WI38 (cell line): Measurements from ENCODE around the gene PVALB.

Experiments
- H3K4me3 ChIP-seq: 2 replicates; pipeline ENCODE4 v1.5.1; 2011; ENCODE audit warnings: low read depth, mild to moderate bottlenecking, control low read depth, low read length
- TF ChIP-seq, protein P1 (sequence below): IDR thresholded peaks from 2 replicates; pipeline ENCODE4 v1.5.1; 2012; ENCODE audit warnings: low read depth, mild to moderate bottlenecking, control low read depth, low read length

PVALB gene

DNA sequence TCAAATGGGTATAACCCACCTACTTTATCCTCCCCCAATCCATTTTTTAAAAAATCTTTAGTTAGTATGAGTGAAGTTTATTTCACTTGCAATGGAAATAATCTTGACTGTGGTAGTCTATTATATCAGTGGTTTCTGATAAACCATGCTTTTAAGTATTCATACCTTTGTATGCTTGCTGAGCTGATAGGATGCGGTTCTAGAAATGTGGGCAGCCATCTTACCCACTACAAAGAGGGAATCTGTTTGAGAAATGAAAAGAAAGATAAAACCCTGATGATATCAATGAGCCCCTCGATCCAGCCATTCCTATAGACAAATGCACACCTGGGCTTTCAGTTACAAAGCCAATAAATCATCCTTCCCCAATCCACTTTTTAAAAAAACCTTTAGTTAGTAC is 13.8 kb upstream of the PVALB start:
- no peak overlapping the region for H3K4me3 ChIP-seq
- TF ChIP-seq, protein P1, sequence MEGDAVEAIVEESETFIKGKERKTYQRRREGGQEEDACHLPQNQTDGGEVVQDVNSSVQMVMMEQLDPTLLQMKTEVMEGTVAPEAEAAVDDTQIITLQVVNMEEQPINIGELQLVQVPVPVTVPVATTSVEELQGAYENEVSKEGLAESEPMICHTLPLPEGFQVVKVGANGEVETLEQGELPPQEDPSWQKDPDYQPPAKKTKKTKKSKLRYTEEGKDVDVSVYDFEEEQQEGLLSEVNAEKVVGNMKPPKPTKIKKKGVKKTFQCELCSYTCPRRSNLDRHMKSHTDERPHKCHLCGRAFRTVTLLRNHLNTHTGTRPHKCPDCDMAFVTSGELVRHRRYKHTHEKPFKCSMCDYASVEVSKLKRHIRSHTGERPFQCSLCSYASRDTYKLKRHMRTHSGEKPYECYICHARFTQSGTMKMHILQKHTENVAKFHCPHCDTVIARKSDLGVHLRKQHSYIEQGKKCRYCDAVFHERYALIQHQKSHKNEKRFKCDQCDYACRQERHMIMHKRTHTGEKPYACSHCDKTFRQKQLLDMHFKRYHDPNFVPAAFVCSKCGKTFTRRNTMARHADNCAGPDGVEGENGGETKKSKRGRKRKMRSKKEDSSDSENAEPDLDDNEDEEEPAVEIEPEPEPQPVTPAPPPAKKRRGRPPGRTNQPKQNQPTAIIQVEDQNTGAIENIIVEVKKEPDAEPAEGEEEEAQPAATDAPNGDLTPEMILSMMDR = no peak

DNA sequence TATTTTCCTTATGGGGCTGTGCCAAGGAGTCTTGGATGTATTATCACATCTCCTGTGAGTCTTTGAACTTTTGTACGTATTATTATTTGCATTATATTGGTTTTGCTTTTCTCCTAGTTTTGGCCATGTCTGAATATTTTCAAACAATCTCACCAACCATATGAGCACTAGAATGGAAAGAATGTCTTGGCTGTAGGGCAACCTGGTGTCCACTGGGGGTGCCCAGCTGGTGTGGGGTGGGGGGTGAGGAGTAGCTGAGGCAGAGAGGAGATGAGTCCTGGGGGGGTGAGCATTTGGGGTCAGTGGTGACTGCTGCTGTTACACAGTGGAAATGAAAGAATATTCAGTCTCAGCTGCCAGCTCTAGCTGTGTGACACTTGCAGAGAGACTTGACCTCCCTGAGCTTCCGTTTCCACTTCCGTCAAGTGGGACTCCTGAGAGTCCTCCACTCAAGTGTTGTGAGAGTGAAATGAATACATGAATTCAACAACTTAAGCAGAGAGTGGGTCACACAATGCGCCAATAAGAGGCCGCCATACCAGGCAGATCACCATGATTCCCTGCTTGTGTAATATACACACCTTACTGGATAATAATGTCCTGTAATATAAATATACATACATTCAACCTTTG is 12.7 kb upstream of the PVALB start:
- TF ChIP-seq, protein P1 = no peak

GRCh38 chr22:36828815-36829214 is 12.0 kb upstream of the PVALB start:
- TF ChIP-seq, protein P1 = no peak
- no peak overlapping the region for H3K4me3 ChIP-seq

More for the DNA sequence above, 12.7 kb upstream of the PVALB start:
- H3K4me3 ChIP-seq = no peak overlapping the region

DNA sequence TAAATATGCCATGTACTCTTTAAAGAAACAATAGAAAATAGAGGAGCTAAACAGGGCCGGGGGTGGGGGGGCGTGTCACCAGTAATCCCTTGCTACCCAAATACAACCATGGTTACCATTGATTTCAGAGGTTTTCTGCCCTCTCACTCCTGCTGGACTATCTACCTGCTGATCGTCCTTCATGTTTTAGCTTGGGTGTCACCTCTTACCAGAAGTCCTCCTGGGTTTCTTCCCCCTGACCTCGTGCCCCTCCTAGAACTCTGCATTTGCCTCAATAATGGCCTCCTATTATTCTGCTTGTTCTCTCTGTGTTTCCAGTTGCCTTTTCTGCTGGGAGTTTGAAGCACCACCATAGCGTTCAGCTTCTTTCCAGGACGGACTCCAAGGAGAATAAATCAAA is 9.4 kb upstream of the PVALB start:
- H3K4me3 ChIP-seq = no peak overlapping the region
- TF ChIP-seq, protein P1 = no peak

- H3K4me3 ChIP-seq = no peak overlapping the region
- TF ChIP-seq, protein P1 = no peak
These were observed 7.8 kb upstream of the PVALB start for GRCh38 chr22:36824655-36825054.

- no peak overlapping the region for H3K4me3 ChIP-seq
- TF ChIP-seq, protein P1 = no peak
These were observed 6.5 kb upstream of the PVALB start for GRCh38 chr22:36823186-36823839.

GRCh38 chr22:36822581-36822980 is 5.7 kb upstream of the PVALB start:
- TF ChIP-seq, protein P1 = no peak
- H3K4me3 ChIP-seq = no peak overlapping the region
